B cell (primary cell): ENCODE measurements around the gene RNF4. TPM values are rescaled to one million over a fixed set of nuclear protein-coding genes. Genes with fewer than 3 reads are reported as not detected.
A peak's percentile ranks its signal among the peaks of the same experiment; 100 is the strongest.
"Not testable (repeated sequence)": the region's sequence is repeated elsewhere in the genome, so short reads cannot be mapped to it uniquely, and the experiment has no call there.

Source experiments
- ATAC-seq: fragments of 200-7000 bp; cut with Tn5 transposase; one replicate; pipeline ENCODE4 v1.10.0; 2021; ENCODE audit warnings: low read depth, mild to moderate bottlenecking, moderate number of reproducible peaks, moderate library complexity
- CTCF ChIA-PET: fragments of 350-600 bp; sonication (Branson Sonifier 250); formaldehyde crosslinking; loops from one replicate; lab custom pipeline; 2021; ENCODE audit warnings: antibody characterized with exemption, inconsistent platforms; lab: Charles Lee
- POLR2A ChIA-PET: fragments of 350-600 bp; sonication (Branson Sonifier 250); formaldehyde crosslinking; loops from one replicate; lab custom pipeline; 2021; ENCODE audit warnings: antibody characterized with exemption; lab: Charles Lee
- DNase-seq: peaks from one replicate; pipeline ENCODE4 v3.0.0; 2013
- H2AFZ ChIP-seq: 2 replicates; pipeline ENCODE4 v1.6.1; 2012; ENCODE audit warnings: mild to moderate bottlenecking, low read depth, low read length; ENCODE audit not compliant: insufficient read depth, poor library complexity, severe bottlenecking
- H3K27ac ChIP-seq, 2 donors: 1 replicate in 1 of 2; 2 replicates in 1 of 2; pipeline ENCODE4 v1.5.1; 2012 to 2013; ENCODE audit warnings: low read length in 2 of 2, mild to moderate bottlenecking in 2 of 2, moderate library complexity in 1 of 2
- H3K27me3 ChIP-seq, 4 experiments: fragments of 200-600 bp in 1 of 4; sonication (generic) in 1 of 4; replicated peaks in 1 of 4; 1 replicate in 2 of 4; 2 replicates in 2 of 4; pipeline versions ENCODE4 v1.6.1 to v1.7.0; 2013 to 2016; ENCODE audit warnings: low read length in 3 of 4, mild to moderate bottlenecking in 2 of 4, mixed read lengths in 1 of 4, moderate library complexity in 1 of 4; ENCODE audit not compliant: insufficient read depth in 4 of 4, control insufficient read depth in 3 of 4; ENCODE audit errors: control extremely low read depth in 1 of 4
- H3K36me3 ChIP-seq, 2 experiments: replicated peaks in 1 of 2; 1 replicate in 1 of 2; 2 replicates in 1 of 2; pipeline versions ENCODE4 v1.6.1 to v1.7.1; 2013; ENCODE audit warnings: low read length in 1 of 2; ENCODE audit not compliant: insufficient read depth in 2 of 2, control insufficient read depth in 1 of 2; ENCODE audit errors: control extremely low read depth in 1 of 2, extremely low read depth in 1 of 2
- H3K4me1 ChIP-seq, 2 donors: fragments of 200-600 bp in 1 of 2; sonication (generic) in 1 of 2; 1 replicate in 1 of 2; 2 replicates in 1 of 2; pipeline versions ENCODE4 v1.5.1 to v1.6.1; 2013 to 2017; ENCODE audit warnings: low read length in 2 of 2; ENCODE audit not compliant: control insufficient read depth in 2 of 2, insufficient read depth in 2 of 2
- H3K4me2 ChIP-seq: replicated peaks from 2 replicates; pipeline ENCODE3; 2012; ENCODE audit warnings: mild to moderate bottlenecking, low read depth, low read length; ENCODE audit not compliant: poor library complexity, severe bottlenecking
- H3K4me3 ChIP-seq, 5 experiments: fragments of 200-600 bp in 1 of 5; sonication (generic) in 1 of 5; 1 replicate in 3 of 5; 2 replicates in 2 of 5; pipeline versions ENCODE4 v1.5.1 to v1.7.0; 2011 to 2016; ENCODE audit warnings: low read length in 4 of 5, mild to moderate bottlenecking in 4 of 5, low read depth in 2 of 5, control low read depth in 1 of 5, moderate library complexity in 1 of 5; ENCODE audit not compliant: insufficient read depth in 1 of 5; ENCODE audit errors: control extremely low read depth in 1 of 5, extremely low read depth in 1 of 5
- H3K79me2 ChIP-seq: fragments of 200-600 bp; sonication (generic); one replicate; pipeline ENCODE4 v1.6.0; 2016; ENCODE audit warnings: low read length; ENCODE audit not compliant: control insufficient read depth, insufficient read depth
- H3K9ac ChIP-seq: fragments of 200-600 bp; sonication (generic); 2 replicates; pipeline ENCODE4 v1.6.1; 2017; ENCODE audit warnings: mild to moderate bottlenecking, low read length, moderate library complexity
- H3K9me3 ChIP-seq, 3 donors: one replicate each; pipeline versions ENCODE4 v1.6.1 to v1.7.1; 2013; ENCODE audit warnings: low read length in 2 of 3; ENCODE audit not compliant: control insufficient read depth in 2 of 3, insufficient read depth in 1 of 3; ENCODE audit errors: control extremely low read depth in 1 of 3
- H4K20me1 ChIP-seq: 2 replicates; pipeline ENCODE4 v1.6.0; 2012; ENCODE audit warnings: mild to moderate bottlenecking, low read length; ENCODE audit not compliant: insufficient read depth, control insufficient read depth, poor library complexity, severe bottlenecking
- H3K27ac Mint-ChIP-seq: one replicate; pipeline ENCODE4 v1.8.0; 2021; ENCODE audit warnings: mixed read lengths
- H3K27me3 Mint-ChIP-seq: one replicate; pipeline ENCODE4 v1.8.0; 2021; ENCODE audit warnings: mixed read lengths
- H3K4me1 Mint-ChIP-seq: one replicate; pipeline ENCODE4 v1.8.0; 2021; ENCODE audit warnings: mixed read lengths
- H3K4me3 Mint-ChIP-seq: one replicate; pipeline ENCODE4 v1.8.0; 2021; ENCODE audit warnings: mixed read lengths
- H3K9me3 Mint-ChIP-seq: one replicate; pipeline ENCODE4 v1.8.0; 2022; ENCODE audit warnings: mixed read lengths; ENCODE audit not compliant: insufficient read depth
- EZH2 ChIP-seq: IDR thresholded peaks from 2 replicates; pipeline ENCODE4 v1.6.1; 2012; ENCODE audit warnings: borderline replicate concordance, low read depth, mild to moderate bottlenecking, moderate library complexity, low read length; ENCODE audit not compliant: insufficient read depth, poor library complexity, severe bottlenecking
- WGBS: methylation state at CpG from one replicate; pipeline ENCODE4 v1.1.5; 2013; ENCODE audit warnings: missing lambda C conversion rate; ENCODE audit not compliant: insufficient coverage; 5-methylcytosine and 5-hydroxymethylcytosine counted together
- intact Hi-C: fragments of 100-400 bp; cut with micrococcal nuclease; formaldehyde crosslinking; loops from one replicate; pipeline ENCODE4 v1.10.0; 2022
- polyA plus RNA-seq: library from polyadenylated mRNA; depleted of rRNA; stranded (reverse); fragments of >200 nt; gene quantifications from 2 replicates; pipeline ENCODE4 v1.2.3, GENCODE V29; 2012
- total RNA-seq, 2 donors: library from RNA; stranded (reverse); fragments of 120-200 nt in 1 of 2; gene quantifications; 1 replicate in 1 of 2; 2 replicates in 1 of 2; pipeline versions ENCODE4 v1.2.3 to v1.2.4, GENCODE V29; 2013 to 2022
- TF ChIP-seq, protein P1 (sequence below): fragments of 200-600 bp; IDR thresholded peaks from one replicate; pipeline ENCODE4 v1.8.0; 2022; ENCODE audit warnings: antibody characterized with exemption, mild to moderate bottlenecking

The RNF4 gene
- total and polyA plus RNA-seq, 2 donors (not counting 1 experiment from before 2014, with no cell fraction given), result 61.8 to 95.2 TPM

DNA sequence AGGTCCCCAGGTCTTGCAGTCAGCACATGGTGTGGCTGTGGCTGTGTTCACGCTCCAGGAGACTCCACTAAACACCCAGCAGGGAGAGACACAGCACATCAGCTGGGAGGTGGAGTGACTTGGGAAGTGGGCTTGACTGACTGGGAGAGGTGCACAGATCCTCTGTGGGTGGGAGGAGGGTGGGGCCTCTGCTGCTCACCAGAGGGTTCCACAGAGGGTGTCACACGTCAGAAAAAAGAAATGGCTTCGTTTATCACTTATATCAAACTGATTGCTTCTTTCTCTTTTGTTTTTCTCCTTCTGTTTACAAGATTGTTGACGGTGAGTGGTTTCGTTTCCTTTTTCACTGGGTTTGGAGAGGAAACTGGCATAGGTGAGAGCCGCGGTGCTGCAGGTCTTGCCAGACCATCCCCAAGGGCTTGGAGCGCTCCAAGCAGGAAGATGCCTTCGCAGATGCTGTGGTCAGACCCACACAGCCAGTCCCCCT lies 42.8 kb downstream of the RNF4 start:
- 92% methylated on average over 4 of the region's 9 CpGs for WGBS
- Mint-ChIP-seq H3K4me3 (peak overlapping the region; percentile 55), H3K4me1 (peaks cover 24% of the 10 kb centered on the region), H3K9me3 (no peaks in the 10 kb centered on the region), H3K27me3 (no peaks in the 10 kb centered on the region), H3K27ac (peak overlapping the region; percentile 87)
- Histone ChIP-seq H4K20me1 (peaks cover 50% of the 10 kb centered on the region), H3K36me3 (peaks cover 22 to 69% of the 10 kb centered on the region in 2 experiments), H3K4me3 (no peak overlapping the region), H3K79me2 (peaks cover 44% of the 10 kb centered on the region), H3K4me1 (peaks cover 16 to 26% of the 10 kb centered on the region in 2 donors), H3K27ac (peak overlapping the region; percentile 62 to 73), H3K9me3 (no peaks in the 10 kb centered on the region), H3K9ac (peak overlapping the region; percentile 37), H3K4me2 (peak overlapping the region; percentile 37), H3K27me3 (no peaks in the 10 kb centered on the region), H2AFZ (no peak overlapping the region)
- DNase-seq (peak; percentile 62), ATAC-seq (peak; percentile 63)
- no peak for TF ChIP-seq EZH2
- TF ChIP-seq, protein P1, sequence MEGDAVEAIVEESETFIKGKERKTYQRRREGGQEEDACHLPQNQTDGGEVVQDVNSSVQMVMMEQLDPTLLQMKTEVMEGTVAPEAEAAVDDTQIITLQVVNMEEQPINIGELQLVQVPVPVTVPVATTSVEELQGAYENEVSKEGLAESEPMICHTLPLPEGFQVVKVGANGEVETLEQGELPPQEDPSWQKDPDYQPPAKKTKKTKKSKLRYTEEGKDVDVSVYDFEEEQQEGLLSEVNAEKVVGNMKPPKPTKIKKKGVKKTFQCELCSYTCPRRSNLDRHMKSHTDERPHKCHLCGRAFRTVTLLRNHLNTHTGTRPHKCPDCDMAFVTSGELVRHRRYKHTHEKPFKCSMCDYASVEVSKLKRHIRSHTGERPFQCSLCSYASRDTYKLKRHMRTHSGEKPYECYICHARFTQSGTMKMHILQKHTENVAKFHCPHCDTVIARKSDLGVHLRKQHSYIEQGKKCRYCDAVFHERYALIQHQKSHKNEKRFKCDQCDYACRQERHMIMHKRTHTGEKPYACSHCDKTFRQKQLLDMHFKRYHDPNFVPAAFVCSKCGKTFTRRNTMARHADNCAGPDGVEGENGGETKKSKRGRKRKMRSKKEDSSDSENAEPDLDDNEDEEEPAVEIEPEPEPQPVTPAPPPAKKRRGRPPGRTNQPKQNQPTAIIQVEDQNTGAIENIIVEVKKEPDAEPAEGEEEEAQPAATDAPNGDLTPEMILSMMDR, result no peak
- ChIA-PET CTCF (interaction anchor here (0.6 to 2.0 kb wide), 3 partner anchors 25 to 292 kb away, joined by 3 to 6 read pairs (median 3); partner anchors contain the start of gene FAM193A), POLR2A (interaction anchor here (0.6 kb wide), 1 partner anchor 341 kb away, joined by 6 read pairs; no protein-coding TSS in a partner anchor)
- intact Hi-C loops, result no loop called here

DNA sequence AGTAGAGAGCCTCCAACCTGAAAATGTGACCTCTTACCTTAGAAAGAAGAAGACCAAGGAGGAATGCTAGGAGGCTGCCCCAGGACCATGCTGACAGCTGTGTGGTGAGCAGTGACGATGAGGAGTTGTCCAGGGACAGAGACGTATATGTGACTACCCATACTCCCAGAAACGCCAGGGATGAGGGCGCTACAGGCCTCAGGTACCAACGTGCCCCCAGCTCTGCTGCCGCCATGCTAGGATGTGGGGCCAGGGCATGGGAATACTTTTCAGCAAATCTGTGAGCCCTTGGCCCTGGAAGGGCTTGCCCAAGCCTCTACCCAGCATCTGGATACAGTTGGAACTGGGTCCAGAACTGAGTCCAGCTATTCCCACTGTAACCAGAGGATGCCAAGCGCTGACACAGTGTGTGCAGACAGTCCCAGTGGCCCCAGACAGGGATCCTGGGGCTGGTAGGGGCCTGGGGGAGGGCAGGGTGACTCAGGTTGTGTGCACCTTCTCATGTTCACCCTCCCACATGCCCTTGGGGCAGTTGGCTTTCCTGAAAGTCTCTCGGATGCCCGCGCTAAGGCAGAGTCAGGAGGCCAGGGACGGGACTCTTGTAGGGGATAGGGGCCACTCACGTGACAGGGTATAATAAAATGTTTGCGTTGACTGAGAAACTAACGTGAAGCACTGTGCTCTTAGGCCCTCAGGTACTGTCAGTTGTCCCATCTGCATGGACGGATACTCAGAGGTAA lies 43.7 kb downstream of the RNF4 start:
- ChIA-PET POLR2A (no interaction called here), CTCF (interaction anchor here (0.6 to 2.0 kb wide), 2 partner anchors 50 to 293 kb away, joined by 3 to 6 read pairs; no protein-coding TSS in a partner anchor)
- Mint-ChIP-seq H3K4me3 (no peak overlapping the region), H3K27me3 (no peaks in the 10 kb centered on the region), H3K9me3 (no peaks in the 10 kb centered on the region), H3K27ac (peak overlapping the region; percentile 87), H3K4me1 (peaks cover 24% of the 10 kb centered on the region)
- peaks cover 41% of the 10 kb centered on the region for H4K20me1 ChIP-seq
- TF ChIP-seq EZH2, result no peak
- TF ChIP-seq, protein P1, result no peak
- peak overlapping the region; percentile 62 to 73 for H3K27ac ChIP-seq
- peaks cover 22 to 64% of the 10 kb centered on the region in 2 experiments for H3K36me3 ChIP-seq
- H3K79me2 ChIP-seq, result peaks cover 35% of the 10 kb centered on the region
- intact Hi-C loops, result no loop called here
- 95% methylated on average over 14 of the region's 15 CpGs for WGBS
- no peaks in the 10 kb centered on the region for H3K27me3 ChIP-seq
- no peak overlapping the region for H3K9ac ChIP-seq
- no peak overlapping the region for H3K4me3 ChIP-seq
- no peak overlapping the region for H2AFZ ChIP-seq
- peaks cover 16 to 26% of the 10 kb centered on the region in 2 donors for H3K4me1 ChIP-seq
- ATAC-seq (no peak), DNase-seq (no peak)
- peak overlapping the region; percentile 37 for H3K4me2 ChIP-seq
- no peaks in the 10 kb centered on the region for H3K9me3 ChIP-seq

- peaks cover 22 to 56% of the 10 kb centered on the region in 2 experiments for H3K36me3 ChIP-seq
- 92% methylated on average over 7 of the region's 9 CpGs for WGBS
- H3K9ac ChIP-seq, H3K9me3 ChIP-seq, POLR2A ChIA-PET, H2AFZ ChIP-seq, H3K27ac Mint-ChIP-seq, ATAC-seq, H3K27me3 ChIP-seq, H3K4me2 ChIP-seq, H3K4me3 Mint-ChIP-seq, DNase-seq, H3K4me3 ChIP-seq, H3K27me3 Mint-ChIP-seq, H3K9me3 Mint-ChIP-seq, CTCF ChIA-PET, H3K27ac ChIP-seq, intact Hi-C loops: not testable (repeated sequence)
- H3K4me1 ChIP-seq, result peaks cover 16 to 26% of the 10 kb centered on the region in 2 donors
- peaks cover 24% of the 10 kb centered on the region for H3K4me1 Mint-ChIP-seq
- peaks cover 29% of the 10 kb centered on the region for H4K20me1 ChIP-seq
- peaks cover 19% of the 10 kb centered on the region for H3K79me2 ChIP-seq
Measured at GRCh38 chr4:2514193-2514592, 45.3 kb downstream of the RNF4 start.
